DMS53 (cell line): ENCODE measurements around the gene SPTLC1.
"Not testable (repeated sequence)": the region's sequence is repeated elsewhere in the genome, so short reads cannot be mapped to it uniquely, and the experiment has no call there.

Source experiments
- DNase-seq: peaks from one replicate; lab custom pipeline; 2025; lab: John Stamatoyannopoulos, UW

SPTLC1 gene

GRCh38 chr9:92030367-92030766 lies 84.8 kb downstream of the SPTLC1 start:
- no peak for DNase-seq

- no peak for DNase-seq
These were observed 85.7 kb downstream of the SPTLC1 start for GRCh38 chr9:92029553-92029952.

- DNase-seq: no peak
These were observed 88.8 kb downstream of the SPTLC1 start for GRCh38 chr9:92026206-92027002.

- not testable (repeated sequence) for DNase-seq
These were observed 93.2 kb downstream of the SPTLC1 start for GRCh38 chr9:92021785-92022541.

- no peak for DNase-seq
These were observed 95.6 kb downstream of the SPTLC1 start for GRCh38 chr9:92019658-92020057.

GRCh38 chr9:92010705-92011536 lies 104.3 kb downstream of the SPTLC1 start:
- no peak for DNase-seq

- DNase-seq: not testable (repeated sequence)
These were observed 105.0 kb downstream of the SPTLC1 start for GRCh38 chr9:92010253-92010652.

- DNase-seq: no peak
These were observed 107.2 kb downstream of the SPTLC1 start for GRCh38 chr9:92008041-92008440.

GRCh38 chr9:92004045-92004392 lies 111.2 kb downstream of the SPTLC1 start:
- no peak for DNase-seq

GRCh38 chr9:92003308-92004044 lies 111.7 kb downstream of the SPTLC1 start:
- no peak for DNase-seq

- DNase-seq: not testable (repeated sequence)
These were observed 113.3 kb downstream of the SPTLC1 start for GRCh38 chr9:92001948-92002347.

GRCh38 chr9:92001244-92001643 lies 114.0 kb downstream of the SPTLC1 start:
- no peak for DNase-seq

- no peak for DNase-seq
These were observed 120.1 kb downstream of the SPTLC1 start for GRCh38 chr9:91995000-91995655.

- DNase-seq: peak; percentile 62
These were observed 120.8 kb downstream of the SPTLC1 start for GRCh38 chr9:91994422-91994821.

GRCh38 chr9:91992461-91993041 lies 122.7 kb downstream of the SPTLC1 start:
- DNase-seq: no peak

- no peak for DNase-seq
These were observed 123.4 kb downstream of the SPTLC1 start for GRCh38 chr9:91991721-91992341.

- DNase-seq: no peak
These were observed 129.0 kb downstream of the SPTLC1 start for GRCh38 chr9:91986248-91986647.

- no peak for DNase-seq
These were observed 129.5 kb downstream of the SPTLC1 start for GRCh38 chr9:91985692-91986091.
